Activated CD4-positive, CD25-positive, alpha-beta regulatory T cell treated with anti-CD3 and anti-CD28 coated beads, Interleukin-2, amount 50 U/mL, for 24 hours (primary cell): ENCODE data around the gene AMHR2.
A peak's percentile ranks its signal among the peaks of the same experiment; 100 is the strongest.
"Not testable (repeated sequence)": the region's sequence is repeated elsewhere in the genome, so short reads cannot be mapped to it uniquely, and the experiment has no call there.

ENCODE experiments used
- ATAC-seq, 2 donors: fragments of 150-1000 bp; cut with Tn5 transposase; one replicate each; pipeline ENCODE4 v1.10.0; 2021; ENCODE audit warnings: mild to moderate bottlenecking in 1 of 2, moderate library complexity in 1 of 2

AMHR2 gene

GRCh38 chr12:53415752-53416389 is 7.8 kb upstream of the AMHR2 start:
- ATAC-seq: not testable (repeated sequence)

GRCh38 chr12:53417291-53417816 is 6.3 kb upstream of the AMHR2 start:
- not testable (repeated sequence) for ATAC-seq

- no peak for ATAC-seq
Measured at GRCh38 chr12:53418221-53418620, 5.4 kb upstream of the AMHR2 start.

GRCh38 chr12:53419756-53420155 is 3.9 kb upstream of the AMHR2 start:
- ATAC-seq: no peak

GRCh38 chr12:53422247-53422646 is 1.4 kb upstream of the AMHR2 start:
- not testable (repeated sequence) for ATAC-seq

GRCh38 chr12:53424626-53425514 is 1.2 kb downstream of the AMHR2 start:
- ATAC-seq: no peak

GRCh38 chr12:53425515-53426150 is 2.0 kb downstream of the AMHR2 start:
- ATAC-seq: no peak

- peak; percentile 100 for ATAC-seq
Measured at GRCh38 chr12:53427905-53428594, 4.4 kb downstream of the AMHR2 start.

- peak in 1 of 2 donors; percentile 15 for ATAC-seq
Measured at GRCh38 chr12:53428741-53429140, 5.1 kb downstream of the AMHR2 start.

GRCh38 chr12:53430116-53430515 is 6.5 kb downstream of the AMHR2 start:
- no peak for ATAC-seq

- no peak for ATAC-seq
Measured at GRCh38 chr12:53431187-53431586, 7.5 kb downstream of the AMHR2 start.

- ATAC-seq: not testable (repeated sequence)
Measured at GRCh38 chr12:53435326-53435725, 11.7 kb downstream of the AMHR2 start.

- ATAC-seq: not testable (repeated sequence)
Measured at GRCh38 chr12:53439582-53439981, 15.9 kb downstream of the AMHR2 start.

- ATAC-seq: peak; percentile 97 to 99
Measured at GRCh38 chr12:53441040-53441833, 17.6 kb downstream of the AMHR2 start, which contains the start of gene PRR13. TSS of gene PRR13 (plus strand) at chr12:53441734. CDS start at chr12:53442715, 981 bp downstream.

GRCh38 chr12:53443955-53444354 is 20.3 kb downstream of the AMHR2 start:
- ATAC-seq: no peak

GRCh38 chr12:53444593-53445325 is 21.1 kb downstream of the AMHR2 start:
- ATAC-seq: not testable (repeated sequence)

- no peak for ATAC-seq
Measured at GRCh38 chr12:53450936-53451335, 27.3 kb downstream of the AMHR2 start.

GRCh38 chr12:53451661-53452158 is 28.1 kb downstream of the AMHR2 start, which contains the start of gene PCBP2:
TSS of gene PCBP2 (plus strand) at chr12:53452102. CDS start at chr12:53454801, 2,699 bp downstream.
- ATAC-seq: peak; percentile 95 to 97

GRCh38 chr12:53452159-53453077 is 28.8 kb downstream of the AMHR2 start:
- peak; percentile 26 to 28 for ATAC-seq
